Stimulated activated CD4-positive, alpha-beta T cell treated with anti-CD3 and anti-CD28 coated beads, TNF-alpha, amount 100 ng/mL, for 48 hours (primary cell): ENCODE measurements around the gene IGFL3.

Experiments used
- DNase-seq, 3 donors: peaks; one replicate each; pipeline ENCODE4 v3.0.0-alpha.2; 2020; ENCODE audit warnings: low read depth in 3 of 3

The IGFL3 gene

DNA sequence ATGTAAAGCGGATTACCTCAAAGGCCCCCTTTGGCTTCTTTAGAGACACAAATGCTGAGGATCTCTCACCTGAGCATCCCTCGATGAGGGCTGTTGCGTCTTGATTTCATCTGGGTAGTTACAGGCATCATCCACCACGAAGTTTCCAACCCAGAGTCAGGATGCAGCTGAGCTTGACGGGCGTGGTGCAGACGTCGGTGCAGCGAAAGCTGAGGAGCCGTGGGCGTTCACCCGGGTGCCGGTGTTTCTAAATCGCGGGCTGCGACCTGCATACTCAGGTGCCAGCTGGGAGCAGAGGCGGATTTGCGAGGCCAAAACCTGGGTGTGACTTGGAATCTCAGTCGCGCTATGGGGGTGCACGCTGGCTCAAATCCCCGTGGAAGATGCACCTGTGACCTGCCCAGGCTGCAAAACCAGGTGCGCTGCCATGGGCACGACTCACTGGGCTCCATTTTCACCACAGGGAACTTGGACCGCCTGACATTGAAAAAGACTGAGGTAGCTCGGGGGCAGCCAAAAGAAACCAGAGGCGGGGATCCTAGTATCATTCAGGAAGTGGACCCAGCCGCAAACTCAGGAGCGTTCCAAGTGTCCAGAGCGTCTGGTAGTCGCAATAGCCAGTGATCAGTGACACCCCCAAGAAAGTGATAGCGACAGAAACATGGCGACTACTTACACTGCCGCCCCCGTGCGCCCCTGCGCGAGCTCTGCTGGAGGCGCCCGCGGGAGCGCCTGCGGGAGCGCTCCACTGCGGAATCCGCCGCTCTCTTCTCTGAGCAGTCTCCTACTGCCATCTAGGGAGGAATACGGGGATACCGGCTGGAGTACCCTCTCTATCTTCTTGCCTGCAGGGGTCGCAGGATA lies 47.3 kb downstream of the IGFL3 start:
- peak; percentile 12 to 20 (median 13) for DNase-seq

DNA sequence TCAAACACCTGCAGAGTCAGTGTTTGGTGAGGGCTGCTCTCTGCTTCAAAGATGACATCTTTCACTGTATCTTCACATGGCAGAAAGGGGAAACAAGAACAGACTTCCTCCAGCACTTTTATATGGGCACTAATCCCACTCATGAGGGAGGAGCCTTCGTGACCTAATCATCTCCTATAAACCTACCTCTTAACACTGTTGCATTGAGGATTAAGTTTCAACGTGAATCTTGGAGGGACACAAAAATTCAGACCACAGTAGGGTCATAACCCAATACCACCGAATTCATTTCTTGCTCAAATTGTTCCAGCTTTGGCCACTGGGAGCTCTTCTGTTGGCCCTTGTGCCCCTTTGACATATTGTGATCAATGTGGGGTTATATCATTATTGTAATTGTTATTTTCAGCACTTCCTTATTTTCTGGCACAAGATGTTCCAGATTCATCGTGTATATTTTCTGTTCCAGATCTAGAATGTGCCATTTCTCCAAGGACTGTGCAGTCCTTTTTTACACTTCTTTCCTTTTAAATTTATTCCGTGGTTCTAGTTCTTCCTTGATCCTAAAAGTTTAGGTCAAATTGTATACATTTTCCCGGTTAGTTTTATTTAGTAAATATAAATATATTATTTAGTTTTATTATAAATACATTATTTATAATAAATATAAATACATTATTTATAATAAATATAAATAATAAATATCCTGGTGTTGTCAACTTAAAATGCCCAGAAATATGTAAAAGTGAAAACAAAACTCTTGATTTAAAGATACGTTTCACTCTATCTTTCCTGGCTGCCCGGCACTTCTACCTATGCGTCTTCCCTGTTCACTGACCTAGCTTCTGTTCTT lies 48.2 kb downstream of the IGFL3 start:
- no peak for DNase-seq

DNA sequence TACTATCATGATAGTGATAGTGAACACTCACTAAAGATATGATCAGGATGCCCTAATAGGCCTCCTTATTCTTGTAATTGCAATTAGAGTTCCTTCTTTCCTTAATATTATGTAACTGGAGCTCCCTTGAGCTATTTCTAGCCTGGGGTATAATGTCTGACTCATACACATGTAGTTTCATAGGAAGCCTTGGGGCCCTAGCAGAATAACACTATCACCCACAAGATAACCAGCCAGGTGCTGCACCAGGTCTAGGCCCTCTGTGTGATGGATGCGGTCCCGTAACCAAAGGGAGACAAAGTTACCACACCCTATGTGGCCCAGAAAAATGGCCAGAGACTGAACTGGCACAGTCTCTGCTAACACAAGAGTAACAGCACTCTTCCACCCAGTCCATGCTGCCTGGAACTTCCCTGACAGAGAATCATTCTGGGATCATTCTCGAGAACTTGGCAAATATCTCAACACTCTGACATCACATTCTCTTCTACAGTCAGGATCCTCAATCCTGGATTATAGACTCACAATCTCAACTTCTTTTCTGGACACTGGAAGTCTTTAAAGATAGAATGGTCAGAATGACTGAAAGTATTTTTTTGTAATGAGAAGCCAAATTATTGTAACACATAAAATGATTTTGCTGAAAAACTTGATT lies 51.1 kb downstream of the IGFL3 start:
- DNase-seq = no peak
